Bronchial epithelial cell (primary cell): Measurements from ENCODE around the gene LRCH3. TPM values are rescaled to one million over a fixed set of nuclear protein-coding genes. Genes with fewer than 3 reads are reported as not detected.
"Not testable (repeated sequence)": the region's sequence is repeated elsewhere in the genome, so short reads cannot be mapped to it uniquely, and the experiment has no call there.

Experiments
- DNase-seq: peaks from one replicate; pipeline ENCODE4 v3.0.0-alpha.2; 2010; ENCODE audit warnings: low read depth
- FAIRE-seq: peaks from 2 replicates; lab custom pipeline; 2011; peaks lifted over from hg19 to GRCh38; lab: Jason Lieb, UNC
- H3K27me3 ChIP-seq: 2 replicates; pipeline ENCODE4 v1.5.1; 2011; ENCODE audit warnings: low read length; ENCODE audit not compliant: control insufficient read depth, insufficient read depth
- H3K36me3 ChIP-seq: 2 replicates; pipeline ENCODE4 v1.5.1; 2011; ENCODE audit warnings: low read length; ENCODE audit not compliant: control insufficient read depth, insufficient read depth
- H3K4me3 ChIP-seq: 2 replicates; pipeline ENCODE4 v1.5.1; 2011; ENCODE audit warnings: mild to moderate bottlenecking, low read depth, low read length, control low read depth
- total RNA-seq: library from RNA; depleted of rRNA; stranded (reverse); fragments of >200 nt; gene quantifications from 2 replicates; pipeline ENCODE4 v1.2.1, GENCODE V29; 2014
- TF ChIP-seq, protein P1 (sequence below): IDR thresholded peaks from 2 replicates; pipeline ENCODE4 v1.5.1; 2011; ENCODE audit warnings: mild to moderate bottlenecking, moderate library complexity, low read length, control low read depth, inconsistent platforms; ENCODE audit not compliant: insufficient read depth, severe bottlenecking

LRCH3 gene
- total RNA-seq, 1 donor from 2014 or later, result 25.5 TPM

DNA sequence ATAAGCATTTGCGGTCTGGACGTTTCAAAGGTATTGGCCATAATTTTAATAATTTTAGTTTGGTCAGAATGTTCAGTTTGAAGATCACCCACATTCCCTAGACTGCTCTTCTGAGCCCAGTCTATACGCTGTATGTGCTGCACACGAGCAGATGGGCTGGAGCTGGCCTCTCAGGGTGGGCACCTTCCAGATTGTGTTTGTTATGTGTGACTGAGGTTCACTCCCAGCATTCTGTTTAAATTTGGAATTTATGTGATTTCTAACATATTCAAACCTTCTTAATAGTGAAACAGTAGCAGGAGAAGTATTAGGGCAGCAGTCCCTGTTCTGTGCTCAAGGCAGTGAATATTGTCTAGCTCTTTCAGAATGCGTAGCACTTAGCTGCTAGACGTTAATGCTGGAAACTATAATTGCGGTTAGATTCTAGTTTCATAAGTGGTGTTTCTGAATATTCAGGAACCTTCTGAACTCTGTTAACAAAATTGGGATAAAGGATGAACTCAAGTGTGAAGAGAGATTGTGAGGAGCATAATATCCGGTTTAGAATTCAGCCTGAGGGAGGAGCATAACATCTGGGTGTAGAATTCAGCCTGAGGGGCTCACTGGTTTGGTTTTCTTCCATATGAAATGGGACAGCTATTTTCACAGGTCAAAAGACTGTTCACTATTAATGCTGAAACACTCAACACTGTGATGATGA, 90.4 kb downstream of the LRCH3 start:
- DNase-seq (no peak), FAIRE-seq (no peak)
- TF ChIP-seq, protein P1, sequence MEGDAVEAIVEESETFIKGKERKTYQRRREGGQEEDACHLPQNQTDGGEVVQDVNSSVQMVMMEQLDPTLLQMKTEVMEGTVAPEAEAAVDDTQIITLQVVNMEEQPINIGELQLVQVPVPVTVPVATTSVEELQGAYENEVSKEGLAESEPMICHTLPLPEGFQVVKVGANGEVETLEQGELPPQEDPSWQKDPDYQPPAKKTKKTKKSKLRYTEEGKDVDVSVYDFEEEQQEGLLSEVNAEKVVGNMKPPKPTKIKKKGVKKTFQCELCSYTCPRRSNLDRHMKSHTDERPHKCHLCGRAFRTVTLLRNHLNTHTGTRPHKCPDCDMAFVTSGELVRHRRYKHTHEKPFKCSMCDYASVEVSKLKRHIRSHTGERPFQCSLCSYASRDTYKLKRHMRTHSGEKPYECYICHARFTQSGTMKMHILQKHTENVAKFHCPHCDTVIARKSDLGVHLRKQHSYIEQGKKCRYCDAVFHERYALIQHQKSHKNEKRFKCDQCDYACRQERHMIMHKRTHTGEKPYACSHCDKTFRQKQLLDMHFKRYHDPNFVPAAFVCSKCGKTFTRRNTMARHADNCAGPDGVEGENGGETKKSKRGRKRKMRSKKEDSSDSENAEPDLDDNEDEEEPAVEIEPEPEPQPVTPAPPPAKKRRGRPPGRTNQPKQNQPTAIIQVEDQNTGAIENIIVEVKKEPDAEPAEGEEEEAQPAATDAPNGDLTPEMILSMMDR, result no peak
- Histone ChIP-seq H3K4me3 (no peak overlapping the region), H3K36me3 (peaks cover 7% of the 10 kb centered on the region), H3K27me3 (no peaks in the 10 kb centered on the region)

DNA sequence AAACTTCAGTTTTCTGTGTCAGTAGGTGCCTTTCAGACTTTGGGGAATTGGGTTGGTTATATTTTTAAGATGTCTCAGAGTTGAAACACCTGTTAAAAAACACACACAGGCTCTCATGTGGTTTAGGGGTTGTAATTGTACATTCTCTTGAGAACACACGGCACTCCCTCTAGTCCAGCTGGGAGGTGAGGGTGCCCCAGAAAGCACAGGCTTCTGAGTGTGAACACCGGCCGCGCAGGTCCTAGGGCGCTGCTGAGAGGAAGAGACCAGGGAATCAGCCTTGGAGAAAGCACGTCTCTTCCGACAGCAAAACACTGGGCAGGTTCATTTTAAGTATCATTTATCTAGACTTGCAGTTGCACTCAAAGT, 90.9 kb downstream of the LRCH3 start:
- no peak for FAIRE-seq

DNA sequence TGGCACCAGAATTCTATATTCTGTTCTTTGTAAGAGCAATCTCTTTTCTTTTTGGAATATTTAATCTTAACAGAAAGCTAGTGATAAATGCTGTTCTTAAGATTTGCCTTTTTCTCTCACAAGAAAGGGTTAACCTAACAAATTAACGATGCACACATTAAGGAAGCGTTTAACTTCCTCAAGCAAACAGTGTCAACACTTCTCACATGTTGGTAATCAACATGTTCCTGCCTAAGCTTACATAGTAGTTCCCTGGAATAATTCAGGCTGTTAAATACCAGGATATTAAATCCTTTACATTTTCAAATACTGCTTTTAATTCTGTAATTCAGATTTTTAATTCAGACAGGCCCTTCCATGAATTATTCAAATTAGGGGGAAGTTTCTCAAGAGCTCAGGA, 91.5 kb downstream of the LRCH3 start:
- TF ChIP-seq, protein P1, result no peak
- H3K4me3 ChIP-seq, result no peak overlapping the region
- H3K27me3 ChIP-seq, result no peaks in the 10 kb centered on the region
- DNase-seq (no peak), FAIRE-seq (no peak)
- peaks cover 7% of the 10 kb centered on the region for H3K36me3 ChIP-seq

More for the DNA sequence above, 90.9 kb downstream of the LRCH3 start:
- peaks cover 7% of the 10 kb centered on the region for H3K36me3 ChIP-seq
- no peak for DNase-seq
- H3K27me3 ChIP-seq, result no peaks in the 10 kb centered on the region
- TF ChIP-seq, protein P1, result no peak
- H3K4me3 ChIP-seq, result no peak overlapping the region

DNA sequence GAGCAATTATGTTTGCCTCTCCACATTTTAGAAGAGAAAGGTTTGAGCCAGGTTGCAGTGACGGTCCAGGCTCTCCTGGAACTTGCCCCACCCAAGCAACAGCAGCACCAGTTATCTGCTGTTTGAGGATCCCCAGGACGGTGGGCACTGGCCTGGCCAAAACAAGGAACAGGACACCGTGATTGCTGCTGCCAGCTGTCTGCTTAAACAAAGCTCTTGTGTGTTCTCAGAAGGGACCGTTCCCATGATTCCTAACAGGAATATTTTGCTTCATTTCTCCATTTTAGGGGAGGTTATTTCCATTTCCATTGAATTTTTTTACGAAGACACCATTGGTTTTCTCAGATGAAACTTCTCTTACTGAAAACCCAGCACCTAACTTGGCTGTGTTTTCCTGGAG, 92.5 kb downstream of the LRCH3 start:
- TF ChIP-seq, protein P1, result no peak
- DNase-seq (no peak), FAIRE-seq (no peak)
- Histone ChIP-seq H3K4me3 (no peak overlapping the region), H3K27me3 (no peaks in the 10 kb centered on the region), H3K36me3 (peaks cover 5% of the 10 kb centered on the region)

DNA sequence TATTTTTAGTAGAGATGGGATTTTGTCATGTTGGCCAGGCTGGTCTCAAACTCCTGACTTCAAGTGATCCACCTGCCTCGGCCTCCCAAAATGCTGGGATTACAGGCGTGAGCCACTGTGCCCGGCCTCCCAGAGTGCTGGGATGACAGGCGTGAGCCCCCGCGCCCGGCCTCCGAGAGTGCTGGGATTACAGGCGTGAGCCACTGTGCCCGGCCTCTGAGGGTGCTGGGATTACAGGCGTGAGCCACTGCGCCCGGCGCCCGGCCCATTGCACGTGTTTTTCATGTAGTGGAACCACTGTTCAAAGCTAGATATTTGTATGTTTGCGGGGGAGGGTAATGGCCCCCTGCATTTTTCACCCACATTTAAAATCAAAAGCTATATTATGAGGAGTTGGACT, 93.3 kb downstream of the LRCH3 start:
- FAIRE-seq, H3K4me3 ChIP-seq, H3K36me3 ChIP-seq, H3K27me3 ChIP-seq, DNase-seq: not testable (repeated sequence)

DNA sequence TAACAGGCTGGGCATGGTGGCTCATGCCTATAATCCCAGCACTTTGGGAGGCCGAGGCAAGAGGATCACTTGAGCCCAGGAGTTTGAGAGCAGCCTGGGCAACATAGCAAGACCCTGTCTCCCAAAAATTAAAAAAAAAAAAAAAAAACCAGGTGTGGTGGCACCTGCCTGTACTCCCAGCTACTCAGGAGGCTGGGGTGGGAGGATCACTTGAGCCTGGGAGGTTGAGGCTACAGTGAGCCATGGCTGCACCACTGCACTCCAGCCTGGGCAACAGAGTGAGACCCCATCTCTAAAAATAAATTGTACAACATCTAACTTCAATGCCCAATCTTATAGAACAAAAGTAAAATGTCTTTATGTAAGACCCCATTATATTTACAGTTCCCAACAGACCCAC, 95.0 kb downstream of the LRCH3 start:
- not testable (repeated sequence) for FAIRE-seq, H3K36me3 ChIP-seq, H3K27me3 ChIP-seq, H3K4me3 ChIP-seq, DNase-seq

DNA sequence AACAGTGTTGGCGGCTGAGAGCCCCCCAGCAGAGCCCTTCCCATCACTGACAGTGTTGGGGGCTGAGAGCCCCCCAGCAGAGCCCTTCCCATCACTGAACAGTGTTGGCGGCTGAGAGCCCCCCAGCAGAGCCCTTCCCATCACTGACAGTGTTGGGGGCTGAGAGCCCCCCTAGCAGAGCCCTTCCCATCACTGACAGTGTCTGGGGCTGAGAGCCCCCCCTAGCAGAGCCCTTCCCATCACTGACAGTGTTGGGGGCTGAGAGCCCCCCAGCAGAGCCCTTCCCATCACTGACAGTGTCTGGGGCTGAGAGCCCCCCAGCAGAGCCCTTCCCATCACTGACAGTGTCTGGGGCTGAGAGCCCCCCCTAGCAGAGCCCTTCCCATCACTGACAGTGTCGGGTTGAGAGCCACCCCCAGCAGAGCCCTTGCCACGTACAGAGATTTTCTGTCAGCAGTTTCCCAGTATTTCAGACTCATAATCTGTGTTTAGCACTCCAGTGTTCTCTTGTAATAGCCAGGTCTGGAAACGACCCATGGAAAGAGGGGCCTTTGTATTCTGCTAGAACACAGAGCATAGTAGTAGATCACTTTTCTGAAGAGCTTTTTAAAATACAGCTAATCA, 96.5 kb downstream of the LRCH3 start:
- not testable (repeated sequence) for DNase-seq, H3K27me3 ChIP-seq, H3K36me3 ChIP-seq, FAIRE-seq, H3K4me3 ChIP-seq
